Epithelial cell of prostate (primary cell): ENCODE results near the gene TBXA2R.

ENCODE experiments used
- DNase-seq: peaks from one replicate; pipeline ENCODE4 v3.0.0-alpha.2; 2011; ENCODE audit warnings: low read depth, low spot score
- H3K27ac ChIP-seq: fragments of 450-650 bp; 2 replicates; pipeline ENCODE4 v1.5.1; 2017; ENCODE audit warnings: mild to moderate bottlenecking

The TBXA2R gene

GRCh38 chr19:3563709-3564524 is 42.8 kb downstream of the TBXA2R start:
- no peak for DNase-seq
- H3K27ac ChIP-seq, result no peak overlapping the region

GRCh38 chr19:3557461-3558248 is 49.0 kb downstream of the TBXA2R start, which contains the start of gene MFSD12:
Gene MFSD12, minus strand, starts transcription at chr19:3557586. Its CDS starts 183 bp downstream, at chr19:3557403.
- peak within 1 kb of the TSS; percentile 60 for H3K27ac ChIP-seq
- peak; percentile 48 for DNase-seq

- peak overlapping the region; percentile 60 for H3K27ac ChIP-seq
- DNase-seq, result no peak
These were observed 49.7 kb downstream of the TBXA2R start for GRCh38 chr19:3556978-3557460.

GRCh38 chr19:3556423-3556977 is 50.2 kb downstream of the TBXA2R start:
- DNase-seq, result no peak
- peak overlapping the region; percentile 60 for H3K27ac ChIP-seq

- no peak overlapping the region for H3K27ac ChIP-seq
- no peak for DNase-seq
These were observed 50.8 kb downstream of the TBXA2R start for GRCh38 chr19:3555653-3556422.

- DNase-seq, result no peak
- no peak overlapping the region for H3K27ac ChIP-seq
These were observed 52.2 kb downstream of the TBXA2R start for GRCh38 chr19:3554254-3555083.

GRCh38 chr19:3551792-3552095 is 54.9 kb downstream of the TBXA2R start:
- DNase-seq, result no peak
- H3K27ac ChIP-seq, result no peak overlapping the region

GRCh38 chr19:3550947-3551791 is 55.5 kb downstream of the TBXA2R start:
- no peak overlapping the region for H3K27ac ChIP-seq
- DNase-seq, result no peak

GRCh38 chr19:3549816-3550215 is 56.9 kb downstream of the TBXA2R start:
- no peak for DNase-seq
- H3K27ac ChIP-seq, result no peak overlapping the region

GRCh38 chr19:3548606-3549005 is 58.1 kb downstream of the TBXA2R start:
- no peak overlapping the region for H3K27ac ChIP-seq
- DNase-seq, result no peak

- DNase-seq, result no peak
- no peak overlapping the region for H3K27ac ChIP-seq
These were observed 58.9 kb downstream of the TBXA2R start for GRCh38 chr19:3547767-3548282.

GRCh38 chr19:3547301-3547731 is 59.4 kb downstream of the TBXA2R start:
- DNase-seq, result no peak
- no peak overlapping the region for H3K27ac ChIP-seq

GRCh38 chr19:3546119-3546518 is 60.6 kb downstream of the TBXA2R start:
- H3K27ac ChIP-seq, result peak overlapping the region; percentile 40
- DNase-seq, result no peak

- DNase-seq, result no peak
- H3K27ac ChIP-seq, result peak overlapping the region; percentile 40
These were observed 61.0 kb downstream of the TBXA2R start for GRCh38 chr19:3545669-3546034.

GRCh38 chr19:3544742-3545668 is 61.7 kb downstream of the TBXA2R start:
- DNase-seq, result no peak

More at GRCh38 chr19:3544742-3545668, 61.7 kb downstream of the TBXA2R start:
- H3K27ac ChIP-seq, result peak overlapping the region; percentile 40
